Pancreas (tissue), 10 donors: ENCODE data around the gene NPFFR2. TPM values are rescaled to one million over a fixed set of nuclear protein-coding genes. Genes with fewer than 3 reads are reported as not detected.
"Not testable (repeated sequence)": the region's sequence is repeated elsewhere in the genome, so short reads cannot be mapped to it uniquely, and the experiment has no call there.

ENCODE experiments used
- ATAC-seq, 4 donors: fragments of 200-7000 bp; cut with Tn5 transposase; one replicate each; pipeline versions ENCODE4 v1.8.0 to v1.9.1; 2020; ENCODE audit warnings: mild to moderate bottlenecking in 4 of 4, moderate library complexity in 4 of 4
- DNase-seq, 6 donors: peaks; one replicate each; pipeline ENCODE4 v3.0.0-alpha.2; 2020
- FAIRE-seq: peaks from 2 replicates; lab custom pipeline; 2012; peaks lifted over from hg19 to GRCh38; lab: Jason Lieb, UNC
- H3K27ac ChIP-seq, 4 donors: fragments of 200-600 bp; sonication (generic); 1 replicate in 3 of 4; 2 replicates in 1 of 4; pipeline versions ENCODE4 v1.5.0 to v1.8.0; 2020
- H3K27me3 ChIP-seq, 4 donors: fragments of 200-600 bp; one replicate each; pipeline ENCODE4 v1.8.0; 2021
- H3K36me3 ChIP-seq, 3 donors: fragments of 200-600 bp; sonication (generic) in 1 of 3; one replicate each; pipeline versions ENCODE4 v1.5.0 to v1.8.0; 2020 to 2021
- H3K4me1 ChIP-seq, 3 donors: fragments of 200-600 bp; one replicate each; pipeline ENCODE4 v1.8.0; 2021
- H3K4me3 ChIP-seq, 4 donors: fragments of 200-600 bp; sonication (generic) in 2 of 4; one replicate each; pipeline versions ENCODE4 v1.5.0 to v1.8.0; 2020 to 2021
- H3K9me3 ChIP-seq, 4 donors: fragments of 200-600 bp; one replicate each; pipeline ENCODE4 v1.8.0; 2021
- CTCF ChIP-seq, 4 donors: fragments of 200-600 bp; sonication (generic) in 3 of 4; IDR thresholded peaks; one replicate each; pipeline versions ENCODE4 v1.5.0 to v1.8.0; 2021; ENCODE audit warnings: antibody characterized with exemption in 4 of 4
- WGBS, 2 donors: extraction: QIAGEN DNeasy Blood & Tissue Kit; methylation state at CpG; one replicate each; pipeline ENCODE4 v1.1.7; 2013; 5-methylcytosine and 5-hydroxymethylcytosine counted together
- intact Hi-C, 3 donors: fragments of 100-400 bp; cut with DNase I; formaldehyde crosslinking; loops; one replicate each; pipeline versions ENCODE4 v1.11.1 to v1.14.2; 2022
- polyA plus RNA-seq, 2 donors: library from polyadenylated mRNA; stranded (reverse); fragments of 200-250 nt; gene quantifications; one replicate each; pipeline ENCODE4 v1.2.3, GENCODE V29; 2013
- total RNA-seq, 6 donors: library from RNA; stranded (reverse); fragmentation: NEBNext Ultra II Directional in 4 of 6; extraction: Animal tissue kit (Norgen Biotek cat#: 25700) in 4 of 6; gene quantifications; one replicate each; pipeline versions ENCODE4 v1.2.1 to v1.2.4, GENCODE V29; 2021 to 2023
- donor health status: healthy with polysubstance abuse.
- donor health status: DM: no; HTN: no; CAD: no; lungs with moderate emphysema.
- donor health status: DM: no; HTN: no; CAD: no.
- donor health status: control.
- donor health status: control.
- donor health status: Bipolar disorder and iron deficiency.
- donor health status: DM: yes; HTN: yes; CAD: no.
- donor health status: DM: no; HTN: no; CAD: no.
- donor health status: DM: no; HTN: no; CAD: no.
- donor health status: DM: yes; HTN: yes; CAD: no.

The NPFFR2 gene
- total and polyA plus RNA-seq, 8 donors, result not detected

GRCh38 chr4:72152731-72153130 lies 120.9 kb downstream of the NPFFR2 start:
- intact Hi-C loops, result no loop called here
- Histone ChIP-seq H3K36me3 (no peaks in the 10 kb centered on the region), H3K4me1 (no peaks in the 10 kb centered on the region), H3K27me3 (no peaks in the 10 kb centered on the region), H3K27ac (no peak overlapping the region), H3K4me3 (no peak overlapping the region), H3K9me3 (no peaks in the 10 kb centered on the region)
- TF ChIP-seq CTCF (IDR thresholded peaks at IDR 0.05), result no peak
- FAIRE-seq (no peak), DNase-seq (no peak), ATAC-seq (no peak)

- intact Hi-C loops, FAIRE-seq, DNase-seq, H3K4me3 ChIP-seq, ATAC-seq, H3K4me1 ChIP-seq, H3K36me3 ChIP-seq, H3K9me3 ChIP-seq, H3K27ac ChIP-seq, H3K27me3 ChIP-seq: not testable (repeated sequence)
- WGBS, 2 donors, result 49 to 50% methylated on average over 7 to 8 of the region's 8 CpGs
These were observed 121.8 kb downstream of the NPFFR2 start for GRCh38 chr4:72153634-72154033.

- H3K4me1 ChIP-seq, ATAC-seq, intact Hi-C loops, H3K27me3 ChIP-seq, DNase-seq, H3K9me3 ChIP-seq, H3K36me3 ChIP-seq, FAIRE-seq, H3K27ac ChIP-seq, H3K4me3 ChIP-seq: not testable (repeated sequence)
- 72 to 79% methylated on average over 14 of the region's 14 CpGs for WGBS, 2 donors
These were observed 137.5 kb downstream of the NPFFR2 start for GRCh38 chr4:72169285-72169684.

- Histone ChIP-seq H3K27me3 (no peaks in the 10 kb centered on the region), H3K4me1 (no peaks in the 10 kb centered on the region), H3K4me3 (no peak overlapping the region), H3K9me3 (no peaks in the 10 kb centered on the region), H3K27ac (no peak overlapping the region), H3K36me3 (no peaks in the 10 kb centered on the region)
- DNase-seq, result no peak
- no peak for ATAC-seq
- WGBS, 2 donors, result 71 to 81% methylated on average over 3 of the region's 3 CpGs
- no peak for TF ChIP-seq CTCF (IDR thresholded peaks at IDR 0.05)
- intact Hi-C loops, result no loop called here
- no peak for FAIRE-seq
These were observed 138.1 kb downstream of the NPFFR2 start for GRCh38 chr4:72169861-72170260.

GRCh38 chr4:72171761-72172160 lies 140.0 kb downstream of the NPFFR2 start:
- no peak for ATAC-seq

GRCh38 chr4:72179342-72179741 lies 147.5 kb downstream of the NPFFR2 start:
- DNase-seq (no peak), ATAC-seq (no peak), FAIRE-seq (no peak)
- Histone ChIP-seq H3K27me3 (no peaks in the 10 kb centered on the region), H3K9me3 (no peaks in the 10 kb centered on the region), H3K4me3 (no peak overlapping the region), H3K27ac (no peak overlapping the region), H3K4me1 (no peaks in the 10 kb centered on the region), H3K36me3 (no peaks in the 10 kb centered on the region)
- WGBS, 2 donors, result 60 to 87% methylated on average over 1 of the region's 1 CpG
- intact Hi-C loops, result no loop called here
- no peak for TF ChIP-seq CTCF (IDR thresholded peaks at IDR 0.05)

More at GRCh38 chr4:72171761-72172160, 140.0 kb downstream of the NPFFR2 start:
- Histone ChIP-seq H3K36me3 (no peaks in the 10 kb centered on the region), H3K4me1 (no peaks in the 10 kb centered on the region), H3K4me3 (no peak overlapping the region), H3K27ac (no peak overlapping the region), H3K9me3 (no peaks in the 10 kb centered on the region), H3K27me3 (no peaks in the 10 kb centered on the region)
- WGBS, 2 donors, result 22 to 23% methylated on average over 1 of the region's 1 CpG
- FAIRE-seq (no peak), DNase-seq (no peak)
- intact Hi-C loops, result no loop called here
- no peak for TF ChIP-seq CTCF (IDR thresholded peaks at IDR 0.05)
